HCT116 (cell line): Measurements from ENCODE around the gene KLHDC8B. TPM values are rescaled to one million over a fixed set of nuclear protein-coding genes. Genes with fewer than 3 reads are reported as not detected.

ENCODE experiments used
- ATAC-seq: fragments of 200-7000 bp; cut with Tn5 transposase; 2 replicates; pipeline ENCODE4 v1.9.1; 2020; ENCODE audit warnings: mild to moderate bottlenecking, moderate library complexity
- BruUV-seq: library from RNA; stranded (reverse); fragments of 400-500 nt; replicated peaks from 2 replicates; lab custom pipeline; 2021; lab: Mats Ljungman, UMichigan
- CTCF ChIA-PET: fragments of 300-600 bp; sonication (Branson Sonifier 250); formaldehyde crosslinking; loops from one replicate; lab custom pipeline; 2021; ENCODE audit warnings: antibody characterized with exemption; lab: Charles Lee
- POLR2A ChIA-PET: fragments of 300-600, 350-600 bp; sonication (Branson Sonifier 250); formaldehyde crosslinking; loops from one replicate; lab custom pipeline; 2021; ENCODE audit warnings: antibody characterized with exemption; lab: Charles Lee
- RAD21 ChIA-PET, 2 experiments: fragments of 300-600 bp; sonication (Branson Sonifier 250); formaldehyde crosslinking; loops; one replicate each; lab custom pipeline; 2023; ENCODE audit warnings: low total read pairs in 2 of 2; ENCODE audit not compliant: uncharacterized antibody in 2 of 2, unreplicated experiment in 2 of 2, low non-redundant PET in 1 of 2; lab: Charles Lee
- DNase-seq: peaks from one replicate; pipeline ENCODE4 v3.0.0-alpha.2; 2010; ENCODE audit warnings: low read depth, low spot score
- H2AFZ ChIP-seq: fragments of 200-600 bp; shearing (Covaris generic), sonication (generic); 2 replicates; pipeline ENCODE4 v1.6.1; 2017; ENCODE audit warnings: low read depth, mixed run types, mixed read lengths, antibody characterized with exemption, low read length; ENCODE audit not compliant: poor library complexity, severe bottlenecking
- H3K27ac ChIP-seq: 2 replicates; pipeline ENCODE4 v1.5.1; 2012; ENCODE audit warnings: low read depth, low read length
- H3K27me3 ChIP-seq: fragments of 200-600 bp; sonication (generic); 2 replicates; pipeline ENCODE4 v1.6.1; 2016; ENCODE audit warnings: mixed run types, low read length, mixed read lengths; ENCODE audit not compliant: insufficient read depth
- H3K36me3 ChIP-seq, 2 experiments: fragments of 200-500 bp in 1 of 2; fragments of 200-600 bp in 1 of 2; sonication (Bioruptor generic) in 1 of 2; sonication (generic) in 1 of 2; 2 replicates each; pipeline versions ENCODE4 v1.5.1 to v1.6.1; 2014 to 2016; ENCODE audit warnings: low read length in 2 of 2, inconsistent platforms in 1 of 2, mixed read lengths in 1 of 2, mixed run types in 1 of 2; ENCODE audit not compliant: insufficient read depth in 2 of 2, control insufficient read depth in 1 of 2
- H3K4me1 ChIP-seq, 2 experiments: fragments of 200-600 bp in 1 of 2; sonication (generic) in 1 of 2; 2 replicates each; pipeline versions ENCODE4 v1.5.1 to v1.6.1; 2012 to 2017; ENCODE audit warnings: low read length in 2 of 2, inconsistent platforms in 1 of 2, mild to moderate bottlenecking in 1 of 2, mixed read lengths in 1 of 2, mixed run types in 1 of 2, moderate library complexity in 1 of 2; ENCODE audit not compliant: insufficient read depth in 2 of 2, control insufficient read depth in 1 of 2
- H3K4me2 ChIP-seq: fragments of 200-600 bp; sonication (generic); 2 replicates; pipeline ENCODE4 v1.6.1; 2017; ENCODE audit warnings: mixed run types, low read length, mixed read lengths
- H3K4me3 ChIP-seq, 2 experiments: fragments of 200-600 bp in 1 of 2; sonication (generic) in 1 of 2; replicated peaks in 1 of 2; 2 replicates each; pipeline ENCODE4 v1.5.1; 2011 to 2016; ENCODE audit warnings: low read length in 2 of 2, control low read depth in 1 of 2, low read depth in 1 of 2, mild to moderate bottlenecking in 1 of 2, mixed read lengths in 1 of 2, mixed run types in 1 of 2
- H3K79me2 ChIP-seq: fragments of 200-600 bp; sonication (generic); 2 replicates; pipeline ENCODE4 v1.6.1; 2017; ENCODE audit warnings: mild to moderate bottlenecking, mixed run types, low read length, moderate library complexity, mixed read lengths; ENCODE audit not compliant: insufficient read depth
- H3K9ac ChIP-seq: fragments of 200-600 bp; sonication (generic); 2 replicates; pipeline ENCODE4 v1.6.1; 2016; ENCODE audit warnings: low read length, mixed read lengths
- H3K9me2 ChIP-seq: fragments of 200-600 bp; sonication (generic), shearing (Covaris generic); 2 replicates; pipeline ENCODE4 v1.6.1; 2017; ENCODE audit warnings: mixed run types, mild to moderate bottlenecking, moderate library complexity; ENCODE audit not compliant: insufficient read depth
- H3K9me3 ChIP-seq, 2 experiments: fragments of 200-500 bp in 1 of 2; fragments of 200-600 bp in 1 of 2; sonication (Bioruptor generic) in 1 of 2; sonication (generic) in 1 of 2; 2 replicates each; pipeline ENCODE4 v1.6.1; 2014 to 2017; ENCODE audit warnings: low read length in 2 of 2, mixed read lengths in 2 of 2, inconsistent platforms in 1 of 2, low read depth in 1 of 2, mild to moderate bottlenecking in 1 of 2, mixed run types in 1 of 2, moderate library complexity in 1 of 2; ENCODE audit not compliant: control insufficient read depth in 1 of 2, insufficient read depth in 1 of 2
- H4K20me1 ChIP-seq: fragments of 200-600 bp; sonication (generic), shearing (Covaris generic); 2 replicates; pipeline ENCODE4 v1.6.1; 2017; ENCODE audit warnings: mixed run types, mild to moderate bottlenecking, moderate library complexity; ENCODE audit not compliant: insufficient read depth
- CEBPB ChIP-seq: IDR thresholded peaks from 2 replicates; pipeline ENCODE4 v1.6.1; 2012; ENCODE audit warnings: low read depth
- CTCF ChIP-seq, 3 experiments: fragments of 200-600 bp in 1 of 3; sonication (generic) in 1 of 3; IDR thresholded peaks in 2 of 3; conservative IDR thresholded peaks in 1 of 3; 2 replicates each; pipeline ENCODE4 v1.5.1; 2012 to 2017; ENCODE audit warnings: low read depth in 2 of 3, low read length in 2 of 3, antibody characterized with exemption in 1 of 3, borderline replicate concordance in 1 of 3, control low read depth in 1 of 3, mild to moderate bottlenecking in 1 of 3, mixed read lengths in 1 of 3, mixed run types in 1 of 3, moderate library complexity in 1 of 3; ENCODE audit not compliant: insufficient read depth in 1 of 3
- EGR1 ChIP-seq: IDR thresholded peaks from 2 replicates; pipeline ENCODE4 v1.6.1; 2012; ENCODE audit warnings: low read depth
- ELF1 ChIP-seq: IDR thresholded peaks from 2 replicates; pipeline ENCODE4 v1.6.1; 2012; ENCODE audit warnings: low read depth, borderline replicate concordance
- EZH2phosphoT487 ChIP-seq: fragments of 200-600 bp; IDR thresholded peaks from 2 replicates; pipeline ENCODE4 v1.6.1; 2018; ENCODE audit warnings: antibody characterized with exemption, borderline replicate concordance
- FOSL1 ChIP-seq: IDR thresholded peaks from 2 replicates; pipeline ENCODE4 v1.6.1; 2012; ENCODE audit warnings: low read depth
- JUND ChIP-seq: IDR thresholded peaks from 2 replicates; pipeline ENCODE4 v1.6.1; 2012
- MAX ChIP-seq: IDR thresholded peaks from 2 replicates; pipeline ENCODE4 v1.6.1; 2012
- POLR2A ChIP-seq: IDR thresholded peaks from 2 replicates; pipeline ENCODE4 v1.7.0; 2011; ENCODE audit warnings: borderline replicate concordance; ENCODE audit not compliant: insufficient read depth, insufficient read length; ENCODE audit errors: extremely low read depth
- POLR2AphosphoS5 ChIP-seq: IDR thresholded peaks from 2 replicates; pipeline ENCODE4 v1.6.1; 2011; ENCODE audit warnings: mild to moderate bottlenecking, low read depth, low read length, moderate library complexity
- REST ChIP-seq: IDR thresholded peaks from 2 replicates; pipeline ENCODE4 v1.6.1; 2012; ENCODE audit warnings: low read depth
- SIN3A ChIP-seq: IDR thresholded peaks from 2 replicates; pipeline ENCODE4 v1.6.1; 2012; ENCODE audit warnings: low read depth
- SP1 ChIP-seq: IDR thresholded peaks from 2 replicates; pipeline ENCODE4 v1.6.1; 2012; ENCODE audit warnings: low read depth
- SRF ChIP-seq: IDR thresholded peaks from 2 replicates; pipeline ENCODE4 v1.6.1; 2012; ENCODE audit warnings: low read depth
- TCF7L2 ChIP-seq: IDR thresholded peaks from 2 replicates; pipeline ENCODE4 v1.7.0; 2011; ENCODE audit warnings: borderline replicate concordance, inconsistent platforms; ENCODE audit not compliant: insufficient read depth, insufficient read length; ENCODE audit errors: extremely low read depth
- YY1 ChIP-seq: IDR thresholded peaks from 2 replicates; pipeline ENCODE4 v1.6.1; 2011; ENCODE audit warnings: low read length, low read depth, moderate library complexity, mild to moderate bottlenecking; ENCODE audit not compliant: insufficient replicate concordance; ENCODE audit errors: extremely low read depth
- ZNF274 ChIP-seq: fragments of 200-500 bp; sonication (Bioruptor generic); IDR thresholded peaks from 2 replicates; pipeline ENCODE4 v1.6.1; 2014; ENCODE audit warnings: mild to moderate bottlenecking, low read depth, low read length, inconsistent platforms
- intact Hi-C: fragments of 100-400 bp; cut with micrococcal nuclease; formaldehyde crosslinking; loops from 2 replicates; pipeline ENCODE4 v1.10.0; 2022
- total RNA-seq: library from RNA; stranded (reverse); gene quantifications from one replicate; pipeline ENCODE4 v1.2.1, GENCODE V29; 2021; ENCODE audit not compliant: unreplicated experiment

The KLHDC8B gene
- total RNA-seq, 1 experiment from 2014 or later: 10.4 TPM

- DNase-seq (no peak), ATAC-seq (no peak)
- Histone ChIP-seq H3K4me3 (no peak overlapping the region), H3K27me3 (no peaks in the 10 kb centered on the region), H3K9me3 (no peaks in the 10 kb centered on the region), H3K4me2 (no peak overlapping the region), H3K4me1 (peaks cover 16 to 46% of the 10 kb centered on the region in 2 experiments), H4K20me1 (no peaks in the 10 kb centered on the region), H3K36me3 (peaks cover 0 to 2% of the 10 kb centered on the region in 2 experiments; a peak in 1 of 4 replicates), H3K9ac (no peak overlapping the region), H2AFZ (no peak overlapping the region), H3K79me2 (peaks cover 11% of the 10 kb centered on the region; the same call in 1 of the 2 replicates), H3K27ac (no peak overlapping the region; the same call in 1 of the 2 replicates), H3K9me2 (no peaks in the 10 kb centered on the region)
- RAD21 ChIA-PET: no interaction called here
- intact Hi-C loops: no loop called here
- CTCF ChIA-PET: no interaction called here
- POLR2A ChIA-PET: interaction anchor here (1.2 kb wide), 1 partner anchor 10 kb away, joined by 3 read pairs; the partner anchor contains the start of gene USP19
- no TSS peak for BruUV-seq
- no peak for TF ChIP-seq JUND
- TF ChIP-seq SRF: no peak
- no peak for TF ChIP-seq FOSL1
- no peak for TF ChIP-seq ZNF274
- no peak for TF ChIP-seq SIN3A
- no peak for TF ChIP-seq CTCF (IDR thresholded peaks at IDR 0.05 in 2 of 3, conservative IDR thresholded peaks at IDR 0.05 in 1 of 3; ENCODE audit: borderline replicate concordance in 1 of 3, insufficient read depth in 1 of 3, low read depth in 2 of 3, low read length in 2 of 3)
- no peak for TF ChIP-seq REST
- TF ChIP-seq CEBPB: no peak
- TF ChIP-seq SP1: no peak
- TF ChIP-seq MAX: no peak
- no peak for TF ChIP-seq POLR2AphosphoS5
- no peak for TF ChIP-seq EZH2phosphoT487
- TF ChIP-seq TCF7L2: no peak
- TF ChIP-seq ELF1: no peak
- no peak for TF ChIP-seq EGR1
- TF ChIP-seq YY1: no peak
- TF ChIP-seq POLR2A: no peak
Observed at GRCh38 chr3:49131040-49131439, 40.4 kb upstream of the KLHDC8B start.
